ENCODE measurements around the gene PCDHGA1.

DNA sequence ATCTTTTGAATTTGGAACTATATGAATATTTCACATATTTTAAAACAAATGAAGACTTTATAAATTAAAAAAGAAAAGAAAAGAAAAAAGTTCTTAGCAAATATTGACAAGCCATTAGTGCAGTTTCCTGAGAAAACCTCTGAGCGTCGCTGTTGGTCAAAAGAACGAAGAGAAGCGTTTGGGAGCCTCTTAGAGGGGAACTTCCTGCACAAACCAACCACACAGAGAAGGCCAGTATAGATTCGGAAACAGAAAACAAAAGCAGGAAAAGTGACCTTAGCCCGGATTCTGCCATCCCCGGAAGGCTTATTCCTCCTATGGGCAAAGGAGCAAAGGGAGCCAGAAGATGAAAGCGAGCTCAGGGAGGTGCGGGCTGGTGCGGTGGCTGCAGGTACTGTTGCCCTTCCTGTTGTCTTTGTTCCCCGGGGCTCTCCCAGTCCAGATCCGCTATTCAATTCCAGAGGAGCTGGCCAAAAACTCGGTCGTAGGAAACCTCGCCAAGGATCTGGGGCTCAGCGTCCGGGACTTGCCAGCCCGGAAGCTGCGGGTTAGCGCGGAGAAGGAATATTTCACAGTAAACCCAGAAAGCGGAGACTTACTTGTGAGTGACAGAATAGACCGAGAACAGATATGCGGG, 29.6 kb downstream of the PCDHGA1 start, which contains the start of gene PCDHGB2:
- TF ChIP-seq YY1 (IDR thresholded peaks at IDR 0.05; ENCODE audit: insufficient read depth, insufficient read length) (no peak), ZNF274 (IDR thresholded peaks at IDR 0.05; ENCODE audit: low read depth, low read length) (no peak), SUZ12 (IDR thresholded peaks at IDR 0.05; ENCODE audit: extremely low read depth, insufficient read depth, insufficient read length) (no peak)
